Neuronal stem cell (in vitro differentiated cells): ENCODE measurements around the gene SMOC2.

Source experiments
- DNase-seq: peaks from one replicate; pipeline ENCODE4 v3.0.0-alpha.2; 2013; ENCODE audit warnings: low spot score
- H2AFZ ChIP-seq: one replicate; pipeline ENCODE4 v1.6.1; 2013; ENCODE audit warnings: mild to moderate bottlenecking, low read length, inconsistent platforms
- H2AK5ac ChIP-seq: 2 replicates; pipeline ENCODE4 v1.6.1; 2013; ENCODE audit warnings: low read depth, mild to moderate bottlenecking, inconsistent platforms, low read length, moderate library complexity, mixed read lengths
- H2BK120ac ChIP-seq: 2 replicates; pipeline ENCODE4 v1.6.1; 2013; ENCODE audit warnings: low read depth, mild to moderate bottlenecking, inconsistent platforms, low read length, moderate library complexity, mixed read lengths
- H2BK12ac ChIP-seq: one replicate; pipeline ENCODE4 v1.6.1; 2013; ENCODE audit warnings: low read length, inconsistent platforms
- H2BK15ac ChIP-seq: 2 replicates; pipeline ENCODE4 v1.6.1; 2013; ENCODE audit warnings: mild to moderate bottlenecking, low read length, inconsistent platforms, mixed read lengths
- H2BK5ac ChIP-seq: one replicate; pipeline ENCODE4 v1.6.1; 2013; ENCODE audit warnings: inconsistent platforms, mild to moderate bottlenecking, low read length, moderate library complexity
- H3K14ac ChIP-seq: one replicate; pipeline ENCODE4 v1.6.1; 2013; ENCODE audit warnings: low read length, inconsistent platforms
- H3K18ac ChIP-seq: 2 replicates; pipeline ENCODE4 v1.6.1; 2013; ENCODE audit warnings: low read length, inconsistent platforms
- H3K23ac ChIP-seq: 2 replicates; pipeline ENCODE4 v1.6.1; 2013; ENCODE audit warnings: low read depth, mild to moderate bottlenecking, mixed read lengths, low read length, inconsistent platforms; ENCODE audit not compliant: poor library complexity
- H3K27ac ChIP-seq: replicated peaks from 3 replicates; pipeline ENCODE4 v1.5.1; 2013; ENCODE audit warnings: low read length, inconsistent platforms
- H3K27me3 ChIP-seq, 3 experiments: 2 replicates each; pipeline ENCODE4 v1.6.1; 2013; ENCODE audit warnings: low read length in 3 of 3, mild to moderate bottlenecking in 2 of 3, inconsistent platforms in 1 of 3, low read depth in 1 of 3, mixed read lengths in 1 of 3, moderate library complexity in 1 of 3; ENCODE audit not compliant: control insufficient read depth in 3 of 3, insufficient read depth in 3 of 3
- H3K36me3 ChIP-seq, 2 donors: replicated peaks in 1 of 2; 2 replicates each; pipeline ENCODE4 v1.6.1; 2013; ENCODE audit warnings: low read length in 2 of 2; ENCODE audit not compliant: control insufficient read depth in 2 of 2, insufficient read depth in 2 of 2
- H3K4ac ChIP-seq: 2 replicates; pipeline ENCODE4 v1.6.1; 2013; ENCODE audit warnings: inconsistent platforms, mild to moderate bottlenecking, low read length, moderate library complexity
- H3K4me1 ChIP-seq, 2 donors: 1 replicate in 1 of 2; 2 replicates in 1 of 2; pipeline ENCODE4 v1.6.1; 2013; ENCODE audit warnings: low read length in 2 of 2, low read depth in 1 of 2; ENCODE audit not compliant: control insufficient read depth in 2 of 2, insufficient read depth in 1 of 2
- H3K4me2 ChIP-seq: one replicate; pipeline ENCODE4 v1.6.1; 2013; ENCODE audit warnings: mild to moderate bottlenecking, low read length, inconsistent platforms; ENCODE audit not compliant: insufficient read depth, poor library complexity, severe bottlenecking
- H3K4me3 ChIP-seq, 2 donors: 2 replicates each; pipeline ENCODE4 v1.5.1; 2013; ENCODE audit warnings: low read length in 2 of 2, mild to moderate bottlenecking in 2 of 2, inconsistent platforms in 1 of 2, moderate library complexity in 1 of 2
- H3K79me1 ChIP-seq: one replicate; pipeline ENCODE4 v1.6.1; 2013; ENCODE audit warnings: low read depth, mild to moderate bottlenecking, inconsistent platforms, low read length, moderate library complexity
- H3K9ac ChIP-seq: one replicate; pipeline ENCODE4 v1.6.1; 2013; ENCODE audit warnings: mild to moderate bottlenecking, low read depth, low read length, inconsistent platforms; ENCODE audit not compliant: poor library complexity
- H3K9me3 ChIP-seq, 2 donors: replicated peaks in 1 of 2; 2 replicates each; pipeline versions ENCODE3 to v1.6.1; 2013; ENCODE audit warnings: low read length in 2 of 2, mild to moderate bottlenecking in 2 of 2, inconsistent platforms in 1 of 2, low read depth in 1 of 2, mixed read lengths in 1 of 2, moderate library complexity in 1 of 2; ENCODE audit not compliant: control insufficient read depth in 2 of 2, insufficient read depth in 1 of 2
- H4K8ac ChIP-seq: one replicate; pipeline ENCODE4 v1.6.1; 2013; ENCODE audit warnings: low read depth, mild to moderate bottlenecking, inconsistent platforms, low read length, moderate library complexity
- H4K91ac ChIP-seq: one replicate; pipeline ENCODE4 v1.6.1; 2013; ENCODE audit warnings: low read length, low read depth, mild to moderate bottlenecking, inconsistent platforms; ENCODE audit not compliant: poor library complexity
- WGBS, 2 donors: extraction: QIAGEN DNeasy Blood & Tissue Kit; methylation state at CpG; one replicate each; pipeline ENCODE4 v1.1.7; 2013; ENCODE audit warnings: missing lambda C conversion rate in 2 of 2, mixed read lengths in 1 of 2; ENCODE audit not compliant: insufficient read length in 2 of 2, insufficient replicate concordance in 1 of 2; ENCODE audit errors: extremely low coverage in 2 of 2; 5-methylcytosine and 5-hydroxymethylcytosine counted together

SMOC2 gene

DNA sequence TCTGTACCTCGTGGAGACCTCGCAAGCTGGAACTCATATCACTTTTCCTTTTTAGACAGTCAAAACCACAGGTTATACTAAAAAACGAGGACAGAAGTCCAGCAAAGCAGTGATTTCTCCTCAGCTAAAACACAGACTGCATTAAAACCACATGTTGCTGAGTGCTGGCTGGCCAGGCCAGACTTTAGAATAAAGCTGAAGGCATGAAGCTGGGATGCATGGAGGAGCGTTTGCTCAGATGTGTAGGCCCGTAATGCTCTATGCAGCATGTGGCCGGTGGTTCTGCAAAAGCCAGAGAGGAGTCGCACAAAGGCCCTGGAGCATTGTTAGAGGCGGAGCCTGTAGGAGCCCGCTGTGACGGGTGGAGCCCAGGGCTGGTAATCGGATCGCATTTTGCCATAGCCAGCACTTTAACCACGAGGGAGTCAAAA is 83.6 kb downstream of the SMOC2 start:
- Histone ChIP-seq H2BK120ac (no peak overlapping the region), H3K9ac (no peak overlapping the region), H4K8ac (no peak overlapping the region), H2BK12ac (no peak overlapping the region), H3K4me2 (no peak overlapping the region), H3K27me3 (no peaks in the 10 kb centered on the region), H3K18ac (no peak overlapping the region), H2BK15ac (no peak overlapping the region), H3K79me1 (no peaks in the 10 kb centered on the region), H3K4ac (no peak overlapping the region), H4K91ac (no peak overlapping the region), H3K36me3 (no peaks in the 10 kb centered on the region), H3K27ac (no peak overlapping the region), H3K14ac (no peak overlapping the region), H2AFZ (peak overlapping the region; percentile 45), H2AK5ac (no peak overlapping the region), H3K4me3 (no peak overlapping the region), H3K23ac (no peak overlapping the region), H2BK5ac (no peak overlapping the region), H3K4me1 (no peaks in the 10 kb centered on the region), H3K9me3 (no peaks in the 10 kb centered on the region)
- WGBS, 2 donors: no CpG with 5 or more reads among the region's 13 CpGs
- DNase-seq: no peak

- Histone ChIP-seq H3K9ac (no peak overlapping the region), H3K14ac (no peak overlapping the region), H3K9me3 (no peaks in the 10 kb centered on the region), H2AK5ac (no peak overlapping the region), H2BK120ac (no peak overlapping the region), H3K23ac (no peak overlapping the region), H4K8ac (no peak overlapping the region), H2BK5ac (no peak overlapping the region), H3K18ac (no peak overlapping the region), H3K4ac (no peak overlapping the region), H2BK15ac (no peak overlapping the region), H2BK12ac (no peak overlapping the region), H2AFZ (no peak overlapping the region), H3K4me3 (no peak overlapping the region), H3K36me3 (no peaks in the 10 kb centered on the region), H3K79me1 (no peaks in the 10 kb centered on the region), H3K4me1 (no peaks in the 10 kb centered on the region), H3K4me2 (no peak overlapping the region), H3K27ac (no peak overlapping the region), H4K91ac (no peak overlapping the region), H3K27me3 (no peaks in the 10 kb centered on the region)
- WGBS, 2 donors: no CpG with 5 or more reads among the region's 8 CpGs
- DNase-seq: no peak
Measured at GRCh38 chr6:168525114-168525513, 84.1 kb downstream of the SMOC2 start.

DNA sequence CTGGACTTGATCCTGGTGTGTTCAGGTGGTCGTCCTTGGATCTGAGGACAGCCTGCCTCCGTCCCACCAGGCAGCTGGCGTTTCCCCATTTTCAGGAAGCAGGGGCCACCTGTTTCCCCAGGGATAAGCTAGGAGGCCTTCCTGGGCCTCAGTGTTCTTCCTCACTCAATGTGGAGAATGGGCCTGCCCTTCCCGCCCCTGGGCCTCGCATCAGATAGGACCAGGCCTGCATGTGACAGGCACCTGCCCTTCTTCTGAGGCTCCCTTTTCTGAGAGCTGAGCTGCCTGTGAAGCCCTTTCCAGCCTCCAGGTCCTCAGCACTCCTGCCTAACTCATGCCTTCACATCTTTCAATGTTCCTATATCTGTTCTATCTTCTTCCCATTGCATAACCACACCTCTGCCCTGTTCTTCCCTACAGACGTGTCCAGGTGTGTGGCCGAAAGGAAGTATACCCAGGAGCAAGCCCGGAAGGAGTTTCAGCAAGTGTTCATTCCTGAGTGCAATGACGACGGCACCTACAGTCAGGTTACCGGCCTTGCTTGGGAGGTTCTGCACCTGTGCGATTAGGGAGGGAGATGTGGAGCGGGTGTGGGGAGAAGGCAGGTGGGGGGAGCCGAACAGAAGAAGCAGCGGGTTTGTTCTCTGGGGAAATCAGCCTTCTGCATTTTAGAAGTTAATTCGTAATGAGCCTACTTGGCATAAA is 85.1 kb downstream of the SMOC2 start:
- Histone ChIP-seq H3K79me1 (no peaks in the 10 kb centered on the region), H2BK120ac (no peak overlapping the region), H3K4ac (no peak overlapping the region), H3K36me3 (no peaks in the 10 kb centered on the region), H2AFZ (no peak overlapping the region), H4K8ac (no peak overlapping the region), H3K4me1 (peaks cover 0 to 2% of the 10 kb centered on the region in 2 donors), H2BK15ac (no peak overlapping the region), H2BK12ac (no peak overlapping the region), H3K18ac (no peak overlapping the region), H2BK5ac (no peak overlapping the region), H3K9me3 (no peaks in the 10 kb centered on the region), H4K91ac (no peak overlapping the region), H2AK5ac (no peak overlapping the region), H3K14ac (no peak overlapping the region), H3K9ac (no peak overlapping the region), H3K4me2 (no peak overlapping the region), H3K27ac (no peak overlapping the region), H3K27me3 (no peaks in the 10 kb centered on the region), H3K4me3 (no peak overlapping the region), H3K23ac (no peak overlapping the region)
- DNase-seq: no peak
- WGBS, 2 donors: no CpG with 5 or more reads among the region's 16 CpGs

DNA sequence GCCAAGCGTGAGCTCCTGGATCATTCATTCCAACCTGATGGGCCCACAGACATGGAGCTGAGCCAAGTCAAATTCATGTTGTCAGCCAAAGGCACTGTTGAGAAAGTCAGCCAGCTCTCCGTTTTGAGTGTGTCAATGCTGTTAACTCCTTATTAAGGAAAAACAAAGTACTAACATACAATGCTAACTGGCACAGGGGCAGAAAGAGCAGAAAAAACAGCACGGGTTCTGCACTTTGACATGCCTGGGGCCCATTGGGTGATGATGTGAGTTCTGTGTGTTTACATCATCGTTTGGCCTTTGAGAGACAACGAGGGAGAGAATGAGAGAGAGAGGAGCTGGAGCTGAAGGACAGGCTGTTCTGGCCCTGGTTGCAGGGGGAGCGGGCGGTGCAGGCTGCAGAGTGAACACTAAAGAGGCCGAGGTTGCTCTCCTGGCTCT is 85.9 kb downstream of the SMOC2 start:
- Histone ChIP-seq H3K14ac (no peak overlapping the region), H4K91ac (no peak overlapping the region), H2BK15ac (no peak overlapping the region), H3K4me1 (peaks cover 0 to 3% of the 10 kb centered on the region in 2 donors), H2AK5ac (no peak overlapping the region), H3K4ac (no peak overlapping the region), H3K23ac (no peak overlapping the region), H3K27me3 (no peaks in the 10 kb centered on the region), H2BK5ac (peak overlapping the region; percentile 10), H3K4me3 (no peak overlapping the region), H3K9ac (no peak overlapping the region), H2BK12ac (no peak overlapping the region), H2BK120ac (no peak overlapping the region), H3K36me3 (no peaks in the 10 kb centered on the region), H3K27ac (no peak overlapping the region), H4K8ac (no peak overlapping the region), H2AFZ (no peak overlapping the region), H3K4me2 (no peak overlapping the region), H3K18ac (no peak overlapping the region), H3K9me3 (no peaks in the 10 kb centered on the region), H3K79me1 (no peaks in the 10 kb centered on the region)
- no CpG with 5 or more reads among the region's 8 CpGs for WGBS, 2 donors
- DNase-seq: no peak
